ENCODE data around the gene CABLES2.
"Not testable (repeated sequence)": the region's sequence is repeated elsewhere in the genome, so short reads cannot be mapped to it uniquely, and the experiment has no call there.

CABLES2 gene

GRCh38 chr20:62377064-62377461 is 30.0 kb downstream of the CABLES2 start:
- peaks cover 5% of the 10 kb centered on the region for H3K9me3 Mint-ChIP-seq
- no peak overlapping the region for H3K4me3 Mint-ChIP-seq
- no peak overlapping the region for H3K27ac Mint-ChIP-seq
- no peaks in the 10 kb centered on the region for H3K27me3 Mint-ChIP-seq
- H3K36me3 Mint-ChIP-seq = peaks cover 4% of the 10 kb centered on the region
- H3K4me1 Mint-ChIP-seq = peaks cover 4% of the 10 kb centered on the region

GRCh38 chr20:62376112-62377063 is 30.7 kb downstream of the CABLES2 start:
- H3K27ac Mint-ChIP-seq = no peak overlapping the region
- no peaks in the 10 kb centered on the region for H3K9me3 Mint-ChIP-seq
- H3K27me3 Mint-ChIP-seq = no peaks in the 10 kb centered on the region
- H3K4me1 Mint-ChIP-seq = no peaks in the 10 kb centered on the region
- H3K36me3 Mint-ChIP-seq = no peaks in the 10 kb centered on the region
- H3K4me3 Mint-ChIP-seq = no peak overlapping the region

DNA sequence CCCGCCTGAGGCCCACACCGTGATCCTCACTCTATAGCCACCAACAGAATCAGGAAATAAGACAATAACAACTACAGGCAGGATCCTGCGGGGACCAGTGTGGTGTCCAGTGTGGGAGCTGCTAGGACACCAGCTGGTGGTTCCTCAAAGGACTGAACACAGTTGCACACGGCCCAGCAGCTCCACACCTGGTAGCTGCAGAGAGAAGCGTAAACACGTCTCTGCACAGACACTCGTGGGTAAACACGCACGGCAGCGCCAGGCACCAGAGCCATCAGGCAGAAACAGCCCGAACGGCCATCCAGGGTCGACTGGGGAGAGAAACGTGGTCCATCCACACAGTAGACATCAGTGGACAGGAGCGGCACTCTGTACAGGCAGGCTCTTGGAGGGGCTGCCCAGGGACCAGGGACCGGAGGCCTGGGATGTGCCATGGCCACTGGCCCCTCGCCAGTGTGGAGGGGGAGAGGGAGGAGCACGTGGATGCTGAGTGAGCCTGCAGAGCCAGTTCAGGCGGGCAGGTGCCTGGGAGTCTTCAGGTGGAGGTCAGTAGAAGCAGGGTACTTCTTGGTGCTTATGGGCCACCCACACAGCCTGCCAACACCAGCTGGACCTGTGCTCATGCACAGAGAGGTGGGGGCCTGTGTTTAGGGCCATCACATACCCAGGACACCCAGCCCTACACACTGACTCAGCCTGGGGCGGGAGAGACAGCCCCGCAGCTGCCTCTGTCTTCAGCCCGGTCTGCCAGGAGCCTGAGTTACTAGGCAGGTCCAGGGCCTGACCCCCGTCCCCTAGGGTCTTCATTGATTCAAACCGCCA is 32.5 kb downstream of the CABLES2 start:
- H3K27ac Mint-ChIP-seq = no peak overlapping the region
- H3K4me3 Mint-ChIP-seq = no peak overlapping the region
- no peaks in the 10 kb centered on the region for H3K36me3 Mint-ChIP-seq
- no peaks in the 10 kb centered on the region for H3K4me1 Mint-ChIP-seq
- H3K27me3 Mint-ChIP-seq = no peaks in the 10 kb centered on the region
- H3K9me3 Mint-ChIP-seq = no peaks in the 10 kb centered on the region

GRCh38 chr20:62373631-62374179 is 33.4 kb downstream of the CABLES2 start:
- H3K27me3 Mint-ChIP-seq, H3K9me3 Mint-ChIP-seq, H3K4me3 Mint-ChIP-seq, H3K36me3 Mint-ChIP-seq, H3K4me1 Mint-ChIP-seq, H3K27ac Mint-ChIP-seq: not testable (repeated sequence)

GRCh38 chr20:62372042-62372993 is 34.8 kb downstream of the CABLES2 start:
- H3K36me3 Mint-ChIP-seq = no peaks in the 10 kb centered on the region
- H3K4me3 Mint-ChIP-seq = no peak overlapping the region
- no peak overlapping the region for H3K27ac Mint-ChIP-seq
- no peaks in the 10 kb centered on the region for H3K9me3 Mint-ChIP-seq
- H3K4me1 Mint-ChIP-seq = no peaks in the 10 kb centered on the region
- peaks cover 6% of the 10 kb centered on the region for H3K27me3 Mint-ChIP-seq

DNA sequence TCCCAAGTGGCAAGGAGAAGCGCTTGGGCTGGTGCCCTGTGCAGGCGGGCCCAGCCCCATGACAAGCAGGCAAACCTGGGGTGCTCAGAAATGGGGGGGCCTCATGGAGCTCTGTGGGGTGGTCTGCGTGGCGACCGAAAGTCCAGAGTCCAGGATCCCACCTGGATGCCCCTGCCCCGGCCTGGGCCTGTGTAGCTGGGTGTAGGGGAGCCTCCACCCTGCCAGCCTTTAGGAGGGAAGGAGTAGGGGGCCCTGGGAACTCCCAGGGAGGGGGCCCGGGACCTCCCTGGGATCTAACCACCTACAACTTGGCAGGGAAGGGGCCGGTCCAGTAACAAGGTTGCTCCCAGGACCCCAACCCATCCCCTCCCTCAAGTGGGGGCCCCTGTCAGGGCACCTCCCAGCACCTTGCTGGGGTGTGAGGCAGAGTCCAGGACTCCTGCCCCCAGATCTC is 35.5 kb downstream of the CABLES2 start:
- Mint-ChIP-seq H3K36me3 (no peaks in the 10 kb centered on the region), H3K27ac (no peak overlapping the region), H3K9me3 (no peaks in the 10 kb centered on the region), H3K27me3 (peaks cover 6% of the 10 kb centered on the region), H3K4me3 (no peak overlapping the region), H3K4me1 (no peaks in the 10 kb centered on the region)

- peaks cover 6% of the 10 kb centered on the region for H3K27me3 Mint-ChIP-seq
- no peak overlapping the region for H3K4me3 Mint-ChIP-seq
These were observed 36.1 kb downstream of the CABLES2 start for GRCh38 chr20:62370807-62371587.

DNA sequence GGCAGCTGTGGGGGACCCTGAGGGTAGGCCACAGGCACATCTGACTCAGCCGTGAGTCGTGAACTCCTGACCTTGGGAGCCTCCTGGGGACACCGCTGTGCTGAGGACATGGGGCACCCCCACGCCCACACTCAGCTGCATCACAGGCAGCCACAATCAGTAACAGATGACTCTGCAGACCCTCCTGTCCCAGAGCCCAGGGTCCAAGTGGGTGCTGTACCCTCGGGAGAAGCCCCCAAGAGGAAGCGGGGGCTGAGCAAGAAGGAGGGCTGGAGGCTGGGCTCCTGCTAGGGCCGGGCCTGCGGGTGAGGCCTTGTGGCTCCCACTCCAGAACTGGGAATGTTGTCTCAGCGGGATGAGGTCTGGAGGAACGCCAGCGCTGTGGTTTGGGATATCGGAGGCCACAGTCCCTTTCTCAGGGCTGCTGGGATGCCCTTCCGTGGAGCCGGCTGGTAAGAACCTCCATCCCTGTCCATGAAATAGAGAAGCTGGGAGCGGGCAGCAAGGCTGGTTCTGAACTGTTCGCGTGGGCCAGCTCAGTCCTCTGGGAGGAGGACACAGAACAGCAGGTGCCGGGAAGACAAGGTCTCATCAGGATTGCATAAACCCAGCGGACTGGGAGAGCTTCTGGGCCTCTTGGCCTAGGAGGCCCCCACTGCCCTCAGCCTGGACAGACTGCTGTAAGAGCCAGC is 36.8 kb downstream of the CABLES2 start:
- H3K36me3 Mint-ChIP-seq = no peaks in the 10 kb centered on the region
- H3K27me3 Mint-ChIP-seq = peaks cover 8% of the 10 kb centered on the region
- H3K4me3 Mint-ChIP-seq = no peak overlapping the region
- H3K27ac Mint-ChIP-seq = no peak overlapping the region
- H3K4me1 Mint-ChIP-seq = no peaks in the 10 kb centered on the region
- H3K9me3 Mint-ChIP-seq = no peaks in the 10 kb centered on the region

More at GRCh38 chr20:62370807-62371587, 36.1 kb downstream of the CABLES2 start:
- Mint-ChIP-seq H3K27ac (no peak overlapping the region), H3K9me3 (no peaks in the 10 kb centered on the region), H3K36me3 (no peaks in the 10 kb centered on the region), H3K4me1 (no peaks in the 10 kb centered on the region)

GRCh38 chr20:62369815-62370114 is 37.3 kb downstream of the CABLES2 start:
- Mint-ChIP-seq H3K27ac (no peak overlapping the region), H3K4me1 (no peaks in the 10 kb centered on the region)

GRCh38 chr20:62368976-62369814 is 37.9 kb downstream of the CABLES2 start:
- Mint-ChIP-seq H3K9me3 (no peaks in the 10 kb centered on the region), H3K4me1 (no peaks in the 10 kb centered on the region), H3K27ac (no peak overlapping the region), H3K36me3 (no peaks in the 10 kb centered on the region), H3K4me3 (peak overlapping the region; percentile 17), H3K27me3 (peaks cover 12% of the 10 kb centered on the region)

More at GRCh38 chr20:62369815-62370114, 37.3 kb downstream of the CABLES2 start:
- Mint-ChIP-seq H3K4me3 (no peak overlapping the region), H3K36me3 (no peaks in the 10 kb centered on the region), H3K27me3 (peaks cover 12% of the 10 kb centered on the region), H3K9me3 (no peaks in the 10 kb centered on the region)

GRCh38 chr20:62368392-62368975 is 38.6 kb downstream of the CABLES2 start:
- H3K4me1 Mint-ChIP-seq = no peaks in the 10 kb centered on the region
- H3K4me3 Mint-ChIP-seq = peak overlapping the region; percentile 52
- no peak overlapping the region for H3K27ac Mint-ChIP-seq
- no peaks in the 10 kb centered on the region for H3K9me3 Mint-ChIP-seq
- no peaks in the 10 kb centered on the region for H3K36me3 Mint-ChIP-seq
- peaks cover 15% of the 10 kb centered on the region for H3K27me3 Mint-ChIP-seq

DNA sequence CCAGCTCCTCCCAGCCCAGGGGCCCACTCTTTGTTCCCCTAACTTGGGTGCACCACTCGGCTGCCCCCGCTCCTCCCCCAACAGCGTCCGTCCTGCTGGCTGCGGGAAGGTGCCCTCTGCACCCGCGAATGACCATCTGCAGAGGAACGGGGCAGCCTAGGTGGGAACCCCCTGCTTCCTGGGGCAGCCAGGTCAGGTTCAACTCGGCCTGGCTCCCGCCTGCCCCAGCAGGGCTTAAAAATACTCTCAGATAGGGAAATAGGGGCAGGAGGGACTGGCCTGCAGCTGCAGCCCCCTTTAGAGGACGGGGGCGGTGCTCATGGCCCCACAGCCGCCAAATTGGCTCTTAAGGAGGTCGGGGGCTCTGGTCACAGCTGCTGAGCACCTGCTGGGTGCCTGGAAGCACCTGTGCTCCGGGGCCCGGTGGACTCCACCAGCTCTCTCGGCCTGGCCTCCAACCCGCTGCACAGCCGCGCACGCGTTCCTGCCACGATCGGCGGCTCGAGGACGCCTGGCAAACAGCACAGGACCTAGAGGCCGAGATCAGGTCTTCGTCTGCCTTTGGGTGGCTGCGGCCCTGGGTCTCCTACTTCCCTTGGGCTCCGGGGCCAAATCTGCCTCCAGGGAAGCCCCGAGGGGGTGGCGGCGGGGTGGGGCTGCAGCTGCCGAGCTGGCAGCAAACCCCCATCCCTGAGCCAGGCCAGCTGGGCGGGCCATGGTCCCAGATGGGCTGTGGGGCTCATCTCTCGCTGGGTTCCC is 39.3 kb downstream of the CABLES2 start:
- Mint-ChIP-seq H3K27ac (no peak overlapping the region), H3K4me3 (peak overlapping the region; percentile 52), H3K27me3 (peaks cover 16% of the 10 kb centered on the region), H3K9me3 (no peaks in the 10 kb centered on the region), H3K4me1 (no peaks in the 10 kb centered on the region), H3K36me3 (no peaks in the 10 kb centered on the region)
